ENCODE measurements around the gene ZNF48. TPM values are rescaled to one million over a fixed set of nuclear protein-coding genes. Genes with fewer than 3 reads are reported as not detected.
A peak's percentile ranks its signal among the peaks of the same experiment; 100 is the strongest.

The ZNF48 gene
- total RNA-seq, 4 donors from 2014 or later = 6.3 to 12.1 (median 8.1) TPM

- Histone ChIP-seq H3K4me1 (peaks cover 24% of the 10 kb centered on the region), H3K9me3 (no peaks in the 10 kb centered on the region), H3K36me3 (peaks cover 10% of the 10 kb centered on the region), H3K27me3 (no peaks in the 10 kb centered on the region), H3K27ac (peak overlapping the region; percentile 97), H3K4me3 (peak overlapping the region; percentile 78)
- peak in 1 of 2 donors; percentile 67 for DNase-seq (ENCODE audit: low spot score in 2 of 2)
- TF ChIP-seq CTCF (IDR thresholded peaks at IDR 0.05) = no peak
- TF ChIP-seq POLR2AphosphoS5 (IDR thresholded peaks at IDR 0.05) = no peak
- TF ChIP-seq EP300 (IDR thresholded peaks at IDR 0.05) = no peak
- TF ChIP-seq POLR2A (IDR thresholded peaks at IDR 0.05) = no peak
- WGBS = 92% methylated on average over 29 of the region's 29 CpGs
These were observed 49.3 kb downstream of the ZNF48 start for GRCh38 chr16:30444231-30445148.

- Histone ChIP-seq H3K9me3 (no peaks in the 10 kb centered on the region), H3K4me1 (peaks cover 24% of the 10 kb centered on the region), H3K36me3 (peaks cover 10% of the 10 kb centered on the region), H3K27me3 (no peaks in the 10 kb centered on the region), H3K27ac (peak overlapping the region; percentile 97), H3K4me3 (peak overlapping the region; percentile 78)
- DNase-seq (ENCODE audit: low spot score in 2 of 2) = no peak
- TF ChIP-seq EP300 (IDR thresholded peaks at IDR 0.05) (no peak), CTCF (IDR thresholded peaks at IDR 0.05) (no peak), POLR2A (IDR thresholded peaks at IDR 0.05) (no peak), POLR2AphosphoS5 (IDR thresholded peaks at IDR 0.05) (no peak)
- WGBS = 42% methylated on average over 8 of the region's 11 CpGs
These were observed 49.9 kb downstream of the ZNF48 start for GRCh38 chr16:30445149-30445407.

- WGBS = 0% methylated on average over 21 of the region's 59 CpGs
- H3K4me3 ChIP-seq = peak within 1 kb of the TSS; percentile 78
- TF ChIP-seq POLR2A (IDR thresholded peaks at IDR 0.05) (peak; percentile 27 to 81), CTCF (IDR thresholded peaks at IDR 0.05) (peak; percentile 3 to 48), EP300 (IDR thresholded peaks at IDR 0.05) (no peak), POLR2AphosphoS5 (IDR thresholded peaks at IDR 0.05) (peak in 2 of 3 donors; percentile 23 to 86)
- H3K27ac ChIP-seq = peak within 1 kb of the TSS; percentile 97
- H3K9me3 ChIP-seq = no peaks in the 10 kb centered on the region
- peaks cover 10% of the 10 kb centered on the region for H3K36me3 ChIP-seq
- peak; percentile 98 to 99 for DNase-seq (ENCODE audit: low spot score in 2 of 2)
- H3K27me3 ChIP-seq = no peaks in the 10 kb centered on the region
- peaks cover 24% of the 10 kb centered on the region for H3K4me1 ChIP-seq
These were observed 50.4 kb downstream of the ZNF48 start, which contains the start of gene SEPHS2 for GRCh38 chr16:30445408-30446202. SEPHS2 (minus strand) TSS chr16:30445874; CDS start chr16:30445727, 147 bp downstream.

- 75% methylated on average over 10 of the region's 10 CpGs for WGBS
These were observed 51.0 kb downstream of the ZNF48 start for GRCh38 chr16:30446203-30446595.

More at GRCh38 chr16:30446203-30446595, 51.0 kb downstream of the ZNF48 start:
- H3K36me3 ChIP-seq = peaks cover 10% of the 10 kb centered on the region
- H3K4me1 ChIP-seq = peaks cover 24% of the 10 kb centered on the region
- DNase-seq (ENCODE audit: low spot score in 2 of 2) = no peak
- TF ChIP-seq EP300 (IDR thresholded peaks at IDR 0.05) (no peak), POLR2A (IDR thresholded peaks at IDR 0.05) (no peak), POLR2AphosphoS5 (IDR thresholded peaks at IDR 0.05) (no peak), CTCF (IDR thresholded peaks at IDR 0.05) (no peak)
- H3K4me3 ChIP-seq = peak overlapping the region; percentile 78
- H3K27ac ChIP-seq = peak overlapping the region; percentile 97
- H3K27me3 ChIP-seq = no peaks in the 10 kb centered on the region
- H3K9me3 ChIP-seq = no peaks in the 10 kb centered on the region
